ENCODE results near the gene ANKK1.

- TF ChIP-seq ZFP30 (CRISPR knock-in tag; IDR thresholded peaks at IDR 0.05): no peak
- TF ChIP-seq TCF4 (CRISPR knock-in tag; IDR thresholded peaks at IDR 0.05; ENCODE audit: borderline replicate concordance): no peak
- TF ChIP-seq SNAI2 (CRISPR knock-in tag; IDR thresholded peaks at IDR 0.05): no peak
- TF ChIP-seq ARNTL (CRISPR knock-in tag; IDR thresholded peaks at IDR 0.05; ENCODE audit: borderline replicate concordance, low read depth): no peak
- no peak for TF ChIP-seq CREB5 (CRISPR knock-in tag; IDR thresholded peaks at IDR 0.05; ENCODE audit: low read depth)
- no peak for TF ChIP-seq CSDC2 (CRISPR knock-in tag; IDR thresholded peaks at IDR 0.05)
- TF ChIP-seq, protein P1, sequence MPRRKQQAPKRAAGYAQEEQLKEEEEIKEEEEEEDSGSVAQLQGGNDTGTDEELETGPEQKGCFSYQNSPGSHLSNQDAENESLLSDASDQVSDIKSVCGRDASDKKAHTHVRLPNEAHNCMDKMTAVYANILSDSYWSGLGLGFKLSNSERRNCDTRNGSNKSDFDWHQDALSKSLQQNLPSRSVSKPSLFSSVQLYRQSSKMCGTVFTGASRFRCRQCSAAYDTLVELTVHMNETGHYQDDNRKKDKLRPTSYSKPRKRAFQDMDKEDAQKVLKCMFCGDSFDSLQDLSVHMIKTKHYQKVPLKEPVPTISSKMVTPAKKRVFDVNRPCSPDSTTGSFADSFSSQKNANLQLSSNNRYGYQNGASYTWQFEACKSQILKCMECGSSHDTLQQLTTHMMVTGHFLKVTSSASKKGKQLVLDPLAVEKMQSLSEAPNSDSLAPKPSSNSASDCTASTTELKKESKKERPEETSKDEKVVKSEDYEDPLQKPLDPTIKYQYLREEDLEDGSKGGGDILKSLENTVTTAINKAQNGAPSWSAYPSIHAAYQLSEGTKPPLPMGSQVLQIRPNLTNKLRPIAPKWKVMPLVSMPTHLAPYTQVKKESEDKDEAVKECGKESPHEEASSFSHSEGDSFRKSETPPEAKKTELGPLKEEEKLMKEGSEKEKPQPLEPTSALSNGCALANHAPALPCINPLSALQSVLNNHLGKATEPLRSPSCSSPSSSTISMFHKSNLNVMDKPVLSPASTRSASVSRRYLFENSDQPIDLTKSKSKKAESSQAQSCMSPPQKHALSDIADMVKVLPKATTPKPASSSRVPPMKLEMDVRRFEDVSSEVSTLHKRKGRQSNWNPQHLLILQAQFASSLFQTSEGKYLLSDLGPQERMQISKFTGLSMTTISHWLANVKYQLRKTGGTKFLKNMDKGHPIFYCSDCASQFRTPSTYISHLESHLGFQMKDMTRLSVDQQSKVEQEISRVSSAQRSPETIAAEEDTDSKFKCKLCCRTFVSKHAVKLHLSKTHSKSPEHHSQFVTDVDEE (CRISPR knock-in tag; IDR thresholded peaks at IDR 0.05): no peak
- TF ChIP-seq BACH2 (CRISPR knock-in tag; IDR thresholded peaks at IDR 0.05; ENCODE audit: borderline replicate concordance): no peak
- TF ChIP-seq ZC3H10 (CRISPR knock-in tag; IDR thresholded peaks at IDR 0.05): no peak
- TF ChIP-seq POU6F1 (CRISPR knock-in tag; IDR thresholded peaks at IDR 0.05; ENCODE audit: borderline replicate concordance, low read depth): no peak
- no peak for TF ChIP-seq ZNF565 (CRISPR knock-in tag; conservative IDR thresholded peaks at IDR 0.05; ENCODE audit: low read depth)
- no peak for TF ChIP-seq ZFP3 (CRISPR knock-in tag; IDR thresholded peaks at IDR 0.05)
- TF ChIP-seq, protein P2, sequence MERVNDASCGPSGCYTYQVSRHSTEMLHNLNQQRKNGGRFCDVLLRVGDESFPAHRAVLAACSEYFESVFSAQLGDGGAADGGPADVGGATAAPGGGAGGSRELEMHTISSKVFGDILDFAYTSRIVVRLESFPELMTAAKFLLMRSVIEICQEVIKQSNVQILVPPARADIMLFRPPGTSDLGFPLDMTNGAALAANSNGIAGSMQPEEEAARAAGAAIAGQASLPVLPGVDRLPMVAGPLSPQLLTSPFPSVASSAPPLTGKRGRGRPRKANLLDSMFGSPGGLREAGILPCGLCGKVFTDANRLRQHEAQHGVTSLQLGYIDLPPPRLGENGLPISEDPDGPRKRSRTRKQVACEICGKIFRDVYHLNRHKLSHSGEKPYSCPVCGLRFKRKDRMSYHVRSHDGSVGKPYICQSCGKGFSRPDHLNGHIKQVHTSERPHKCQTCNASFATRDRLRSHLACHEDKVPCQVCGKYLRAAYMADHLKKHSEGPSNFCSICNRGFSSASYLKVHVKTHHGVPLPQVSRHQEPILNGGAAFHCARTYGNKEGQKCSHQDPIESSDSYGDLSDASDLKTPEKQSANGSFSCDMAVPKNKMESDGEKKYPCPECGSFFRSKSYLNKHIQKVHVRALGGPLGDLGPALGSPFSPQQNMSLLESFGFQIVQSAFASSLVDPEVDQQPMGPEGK (CRISPR knock-in tag; IDR thresholded peaks at IDR 0.05; ENCODE audit: borderline replicate concordance): no peak
- no peak for TF ChIP-seq ISL1 (CRISPR knock-in tag; IDR thresholded peaks at IDR 0.05)
Measured at GRCh38 chr11:113392236-113392921, 4.8 kb downstream of the ANKK1 start.
